Suprapubic skin (tissue), 4 donors: Measurements from ENCODE around the gene C1orf94. TPM values are rescaled to one million over a fixed set of nuclear protein-coding genes. Genes with fewer than 3 reads are reported as not detected.
A peak's percentile ranks its signal among the peaks of the same experiment; 100 is the strongest.

Experiments
- DNase-seq, 2 donors: peaks; one replicate each; pipeline ENCODE4 v3.0.0-alpha.2; 2019; ENCODE audit warnings: low spot score in 2 of 2
- H3K27ac ChIP-seq: fragments of 200-600 bp; sonication (generic); one replicate; pipeline ENCODE4 v1.5.1; 2019
- H3K27me3 ChIP-seq: fragments of 200-600 bp; sonication (generic); one replicate; pipeline ENCODE4 v1.5.1; 2019
- H3K36me3 ChIP-seq: fragments of 200-600 bp; sonication (generic); one replicate; pipeline ENCODE4 v1.5.1; 2019
- H3K4me1 ChIP-seq: fragments of 200-600 bp; sonication (generic); one replicate; pipeline ENCODE4 v1.5.1; 2019
- H3K4me3 ChIP-seq: fragments of 200-600 bp; sonication (generic); one replicate; pipeline ENCODE4 v1.5.1; 2019; ENCODE audit warnings: mild to moderate bottlenecking
- H3K9me3 ChIP-seq: fragments of 200-600 bp; sonication (generic); one replicate; pipeline ENCODE4 v1.5.1; 2019
- CTCF ChIP-seq, 2 donors: fragments of 200-600 bp in 1 of 2; fragments of 450-650 bp in 1 of 2; sonication (generic) in 1 of 2; IDR thresholded peaks; one replicate each; pipeline ENCODE4 v1.5.1; 2016 to 2019; ENCODE audit warnings: antibody characterized with exemption in 2 of 2, mild to moderate bottlenecking in 1 of 2, moderate library complexity in 1 of 2
- EP300 ChIP-seq: sonication (generic); formaldehyde crosslinking; IDR thresholded peaks from one replicate; pipeline ENCODE4 v1.6.1; 2017; ENCODE audit warnings: antibody characterized with exemption
- POLR2A ChIP-seq, 2 donors: fragments of 450-650 bp; IDR thresholded peaks; one replicate each; pipeline ENCODE4 v1.6.1; 2017; ENCODE audit warnings: antibody characterized with exemption in 2 of 2, mild to moderate bottlenecking in 2 of 2, moderate library complexity in 2 of 2
- POLR2AphosphoS5 ChIP-seq, 3 donors: sonication (generic); formaldehyde crosslinking; IDR thresholded peaks; one replicate each; pipeline ENCODE4 v1.6.1; 2017; ENCODE audit warnings: antibody characterized with exemption in 3 of 3
- WGBS: methylation state at CpG from one replicate; pipeline ENCODE4 v1.1.5; 2018; 5-methylcytosine and 5-hydroxymethylcytosine counted together
- total RNA-seq, 4 donors: library from RNA; depleted of rRNA; stranded (reverse); fragments of >200 nt; gene quantifications; one replicate each; pipeline ENCODE4 v1.1.0, GENCODE V29; 2016

Gene C1orf94
- total RNA-seq, 4 donors from 2014 or later: not detected

- H3K36me3 ChIP-seq: no peaks in the 10 kb centered on the region
- H3K4me3 ChIP-seq: no peak overlapping the region
- peaks cover 12% of the 10 kb centered on the region for H3K27me3 ChIP-seq
- no peak for DNase-seq
- H3K4me1 ChIP-seq: no peaks in the 10 kb centered on the region
- no peaks in the 10 kb centered on the region for H3K9me3 ChIP-seq
- no peak overlapping the region for H3K27ac ChIP-seq
- TF ChIP-seq POLR2A (IDR thresholded peaks at IDR 0.05) (no peak), EP300 (no peak), POLR2AphosphoS5 (IDR thresholded peaks at IDR 0.05) (no peak), CTCF (IDR thresholded peaks at IDR 0.05) (no peak)
- WGBS: 70% methylated on average over 5 of the region's 5 CpGs
Observed at GRCh38 chr1:34130306-34130705, 46.4 kb upstream of the C1orf94 start.

GRCh38 chr1:34131396-34132160 is 45.1 kb upstream of the C1orf94 start:
- Histone ChIP-seq H3K36me3 (no peaks in the 10 kb centered on the region), H3K9me3 (no peaks in the 10 kb centered on the region), H3K27ac (no peak overlapping the region), H3K4me1 (no peaks in the 10 kb centered on the region), H3K4me3 (no peak overlapping the region), H3K27me3 (peaks cover 12% of the 10 kb centered on the region)
- peak in 1 of 2 donors; percentile 37 for DNase-seq
- TF ChIP-seq EP300: no peak
- no peak for TF ChIP-seq POLR2AphosphoS5 (IDR thresholded peaks at IDR 0.05)
- no peak for TF ChIP-seq CTCF (IDR thresholded peaks at IDR 0.05)
- no peak for TF ChIP-seq POLR2A (IDR thresholded peaks at IDR 0.05)
- 93% methylated on average over 3 of the region's 3 CpGs for WGBS

DNA sequence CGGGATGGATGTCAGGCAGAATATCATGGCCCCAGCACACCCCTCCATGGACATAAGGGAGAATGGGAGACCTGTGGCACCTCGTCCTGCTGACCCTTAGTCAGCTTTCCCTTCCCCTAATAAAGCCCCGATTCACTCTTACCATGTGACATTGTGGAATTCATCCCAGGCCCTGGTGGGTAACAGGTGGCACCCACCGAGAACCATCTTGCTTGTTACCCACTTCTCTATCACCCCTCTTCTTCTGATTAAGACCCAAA is 44.6 kb upstream of the C1orf94 start:
- Histone ChIP-seq H3K27me3 (peaks cover 9% of the 10 kb centered on the region), H3K4me3 (no peak overlapping the region), H3K9me3 (no peaks in the 10 kb centered on the region), H3K36me3 (no peaks in the 10 kb centered on the region), H3K27ac (no peak overlapping the region), H3K4me1 (no peaks in the 10 kb centered on the region)
- TF ChIP-seq POLR2A (IDR thresholded peaks at IDR 0.05) (no peak), EP300 (no peak), POLR2AphosphoS5 (IDR thresholded peaks at IDR 0.05) (no peak), CTCF (IDR thresholded peaks at IDR 0.05) (no peak)
- 92% methylated on average over 4 of the region's 4 CpGs for WGBS
- peak in 1 of 2 donors; percentile 4 for DNase-seq

DNA sequence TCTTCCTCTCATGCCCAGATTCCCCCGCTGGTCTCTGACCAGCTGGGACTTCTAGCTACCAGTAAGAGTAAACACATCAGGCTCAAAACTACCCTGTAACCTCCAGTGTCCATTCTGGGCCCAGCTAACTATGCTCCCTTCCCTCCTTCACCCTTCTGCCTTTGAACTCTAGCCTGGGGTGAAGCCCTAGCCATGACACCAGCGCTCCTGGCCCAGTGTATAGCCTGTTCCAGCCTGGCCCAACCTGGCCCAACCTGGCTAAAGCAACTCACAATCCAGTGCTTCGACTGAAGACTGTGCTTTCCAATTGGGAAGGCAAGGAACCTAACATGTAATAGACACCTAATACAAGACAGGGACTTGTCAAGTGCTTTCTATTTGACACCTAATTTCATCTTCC is 39.3 kb upstream of the C1orf94 start:
- Histone ChIP-seq H3K4me3 (no peak overlapping the region), H3K9me3 (no peaks in the 10 kb centered on the region), H3K27ac (no peak overlapping the region), H3K4me1 (no peaks in the 10 kb centered on the region), H3K36me3 (no peaks in the 10 kb centered on the region), H3K27me3 (no peaks in the 10 kb centered on the region)
- 92% methylated on average over 3 of the region's 3 CpGs for WGBS
- TF ChIP-seq EP300 (no peak), POLR2AphosphoS5 (IDR thresholded peaks at IDR 0.05) (no peak), CTCF (IDR thresholded peaks at IDR 0.05) (no peak), POLR2A (IDR thresholded peaks at IDR 0.05) (no peak)
- DNase-seq: peak in 1 of 2 donors; percentile 44

- no peak for TF ChIP-seq POLR2AphosphoS5 (IDR thresholded peaks at IDR 0.05)
- TF ChIP-seq POLR2A (IDR thresholded peaks at IDR 0.05): no peak
- no peak for TF ChIP-seq CTCF (IDR thresholded peaks at IDR 0.05)
- no peak for TF ChIP-seq EP300
- Histone ChIP-seq H3K9me3 (no peaks in the 10 kb centered on the region), H3K4me1 (no peaks in the 10 kb centered on the region), H3K36me3 (no peaks in the 10 kb centered on the region), H3K27ac (no peak overlapping the region), H3K27me3 (no peaks in the 10 kb centered on the region), H3K4me3 (no peak overlapping the region)
- DNase-seq: peak in 1 of 2 donors; percentile 57
- WGBS: 71% methylated on average over 7 of the region's 7 CpGs
Observed at GRCh38 chr1:34140011-34140676, 36.6 kb upstream of the C1orf94 start.
